OCI-LY7 (cell line): ENCODE data around the gene RNF130. TPM values are rescaled to one million over a fixed set of nuclear protein-coding genes. Genes with fewer than 3 reads are reported as not detected.

Experiments used
- BruUV-seq: library from RNA; stranded (reverse); fragments of 400-500 nt; replicated peaks from 2 replicates; lab custom pipeline; 2021; lab: Mats Ljungman, UMichigan
- CTCF ChIA-PET: fragments of 300-600 bp; sonication (Branson Sonifier 250); formaldehyde crosslinking; loops from one replicate; lab custom pipeline; 2022; ENCODE audit warnings: antibody characterized with exemption; ENCODE audit not compliant: unreplicated experiment; lab: Charles Lee
- POLR2A ChIA-PET: fragments of 300-600 bp; sonication (Branson Sonifier 250); formaldehyde crosslinking; loops from one replicate; lab custom pipeline; 2022; ENCODE audit warnings: antibody characterized with exemption; lab: Charles Lee
- DNase-seq: peaks from one replicate; pipeline ENCODE4 v3.0.0-alpha.2; 2015; ENCODE audit warnings: low spot score
- H2AFZ ChIP-seq: fragments of 200-600 bp; sonication (generic), shearing (Covaris generic); 2 replicates; pipeline ENCODE4 v1.6.1; 2014; ENCODE audit warnings: mild to moderate bottlenecking, antibody characterized with exemption, low read length, moderate library complexity
- H3K27ac ChIP-seq: fragments of 200-600 bp; sonication (generic); 2 replicates; pipeline ENCODE4 v1.5.1; 2014; ENCODE audit warnings: mixed run types, low read depth, mild to moderate bottlenecking, moderate library complexity, low read length, inconsistent platforms; ENCODE audit not compliant: poor library complexity, severe bottlenecking
- H3K36me3 ChIP-seq: fragments of 200-600 bp; sonication (generic); 2 replicates; pipeline ENCODE4 v1.6.1; 2014; ENCODE audit warnings: mild to moderate bottlenecking, antibody characterized with exemption, low read length, moderate library complexity, mixed read lengths; ENCODE audit not compliant: insufficient read depth
- H3K4me1 ChIP-seq: fragments of 200-600 bp; sonication (generic); 2 replicates; pipeline ENCODE4 v1.5.1; 2014; ENCODE audit warnings: mild to moderate bottlenecking, low read length; ENCODE audit not compliant: insufficient read depth, poor library complexity, severe bottlenecking
- H3K4me2 ChIP-seq: fragments of 200-600 bp; sonication (generic); 2 replicates; pipeline ENCODE4 v1.6.1; 2014; ENCODE audit warnings: mild to moderate bottlenecking, low read length
- H3K4me3 ChIP-seq: fragments of 200-600 bp; sonication (generic); 2 replicates; pipeline ENCODE4 v1.5.1; 2014; ENCODE audit warnings: mild to moderate bottlenecking, low read depth, low read length; ENCODE audit not compliant: poor library complexity, severe bottlenecking
- H3K79me2 ChIP-seq: fragments of 200-600 bp; sonication (generic); 2 replicates; pipeline ENCODE4 v1.6.1; 2016; ENCODE audit warnings: low read depth, mild to moderate bottlenecking, low read length, moderate library complexity, mixed read lengths; ENCODE audit not compliant: insufficient read depth
- H3K9me2 ChIP-seq: fragments of 200-600 bp; sonication (generic); 2 replicates; pipeline ENCODE4 v1.6.1; 2016; ENCODE audit warnings: mild to moderate bottlenecking, low read length, mixed read lengths; ENCODE audit not compliant: insufficient read depth
- H3K9me3 ChIP-seq: fragments of 200-600 bp; sonication (generic); 2 replicates; pipeline ENCODE4 v1.6.1; 2014; ENCODE audit warnings: mild to moderate bottlenecking, mixed run types, low read length, mixed read lengths
- H4K20me1 ChIP-seq: fragments of 200-600 bp; sonication (generic); 2 replicates; pipeline ENCODE4 v1.6.1; 2014; ENCODE audit warnings: mild to moderate bottlenecking, antibody characterized with exemption, low read length, moderate library complexity, mixed read lengths; ENCODE audit not compliant: insufficient read depth
- EZH2phosphoT487 ChIP-seq: fragments of 200-600 bp; sonication (generic); IDR thresholded peaks from 2 replicates; pipeline ENCODE4 v1.6.1; 2018; ENCODE audit warnings: low read depth, borderline replicate concordance, mild to moderate bottlenecking, mixed run types, antibody characterized with exemption, low read length, moderate library complexity, mixed read lengths
- intact Hi-C: fragments of 100-400 bp; cut with micrococcal nuclease; formaldehyde crosslinking; loops from one replicate; pipeline ENCODE4 v1.10.0; 2022; ENCODE audit not compliant: unreplicated experiment
- total RNA-seq, 2 experiments: library from RNA; depleted of rRNA in 1 of 2; stranded (reverse); fragments of >200 nt in 1 of 2; shearing (Covaris generic) in 1 of 2; gene quantifications; 2 replicates each; pipeline ENCODE4 v1.2.3, GENCODE V29; 2014 to 2022
- TF ChIP-seq, protein P1 (sequence below): fragments of 200-600 bp; sonication (generic); conservative IDR thresholded peaks from 2 replicates; pipeline ENCODE4 v1.5.1; 2014; ENCODE audit warnings: mild to moderate bottlenecking, antibody characterized with exemption, low read length, moderate library complexity, mixed read lengths

Gene RNF130
- total RNA-seq, 2 experiments from 2014 or later: 0.16 TPM; not detected in 1

DNA sequence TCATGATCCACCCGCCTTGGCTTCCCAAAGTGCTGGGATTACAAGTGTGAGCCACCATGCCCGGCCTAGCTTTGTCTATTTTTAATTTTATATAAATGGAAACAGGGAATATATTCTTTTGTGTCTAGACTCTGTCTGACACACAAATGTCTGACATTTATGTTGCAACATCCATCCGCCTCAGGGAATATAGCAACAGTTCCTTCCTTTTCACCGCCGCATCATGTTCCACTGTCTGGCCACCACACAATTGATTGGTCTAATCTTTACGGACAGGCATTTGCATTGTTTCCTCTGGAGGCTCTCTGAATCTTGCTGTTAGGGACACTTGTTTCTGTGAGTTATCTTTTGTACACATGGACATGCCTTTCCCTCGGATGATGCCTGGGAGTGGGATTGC lies 143.7 kb downstream of the RNF130 start:
- H3K9me3 ChIP-seq: peaks cover 5% of the 10 kb centered on the region; the same call in 1 of the 2 replicates
- no peak overlapping the region for H3K27ac ChIP-seq
- H3K4me3 ChIP-seq: no peak overlapping the region
- intact Hi-C loops: no loop called here
- no peak for DNase-seq
- H3K9me2 ChIP-seq: no peaks in the 10 kb centered on the region
- ChIA-PET CTCF (no interaction called here), POLR2A (no interaction called here)
- H3K79me2 ChIP-seq: no peaks in the 10 kb centered on the region
- no peak overlapping the region for H2AFZ ChIP-seq
- no peaks in the 10 kb centered on the region for H4K20me1 ChIP-seq
- H3K4me1 ChIP-seq: peaks cover 11% of the 10 kb centered on the region
- no TSS peak for BruUV-seq
- H3K4me2 ChIP-seq: no peak overlapping the region
- TF ChIP-seq, protein P1, sequence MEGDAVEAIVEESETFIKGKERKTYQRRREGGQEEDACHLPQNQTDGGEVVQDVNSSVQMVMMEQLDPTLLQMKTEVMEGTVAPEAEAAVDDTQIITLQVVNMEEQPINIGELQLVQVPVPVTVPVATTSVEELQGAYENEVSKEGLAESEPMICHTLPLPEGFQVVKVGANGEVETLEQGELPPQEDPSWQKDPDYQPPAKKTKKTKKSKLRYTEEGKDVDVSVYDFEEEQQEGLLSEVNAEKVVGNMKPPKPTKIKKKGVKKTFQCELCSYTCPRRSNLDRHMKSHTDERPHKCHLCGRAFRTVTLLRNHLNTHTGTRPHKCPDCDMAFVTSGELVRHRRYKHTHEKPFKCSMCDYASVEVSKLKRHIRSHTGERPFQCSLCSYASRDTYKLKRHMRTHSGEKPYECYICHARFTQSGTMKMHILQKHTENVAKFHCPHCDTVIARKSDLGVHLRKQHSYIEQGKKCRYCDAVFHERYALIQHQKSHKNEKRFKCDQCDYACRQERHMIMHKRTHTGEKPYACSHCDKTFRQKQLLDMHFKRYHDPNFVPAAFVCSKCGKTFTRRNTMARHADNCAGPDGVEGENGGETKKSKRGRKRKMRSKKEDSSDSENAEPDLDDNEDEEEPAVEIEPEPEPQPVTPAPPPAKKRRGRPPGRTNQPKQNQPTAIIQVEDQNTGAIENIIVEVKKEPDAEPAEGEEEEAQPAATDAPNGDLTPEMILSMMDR: no peak
- TF ChIP-seq EZH2phosphoT487: no peak
- H3K36me3 ChIP-seq: no peaks in the 10 kb centered on the region

DNA sequence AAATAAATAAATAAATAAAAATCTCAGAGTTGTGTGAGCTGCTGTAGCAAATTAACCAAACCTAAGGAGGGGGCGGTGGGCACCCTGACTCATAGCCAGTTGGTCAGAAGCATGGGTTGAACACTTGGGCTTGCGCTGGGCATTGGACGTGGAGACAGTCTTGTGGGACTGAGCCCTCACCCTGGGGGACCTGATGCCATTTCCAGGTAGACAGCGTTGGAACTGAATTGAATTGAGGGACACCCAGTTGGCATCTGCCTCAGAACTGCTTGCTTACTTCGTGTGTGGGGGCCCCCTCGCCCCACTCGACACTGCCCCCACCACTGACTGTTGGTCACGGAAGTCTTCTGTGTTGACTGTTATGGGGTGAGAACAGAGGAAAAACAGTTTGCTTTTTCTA lies 144.9 kb downstream of the RNF130 start:
- H2AFZ ChIP-seq: no peak overlapping the region
- no peaks in the 10 kb centered on the region for H3K9me2 ChIP-seq
- intact Hi-C loops: no loop called here
- H3K4me2 ChIP-seq: no peak overlapping the region
- H3K4me3 ChIP-seq: no peak overlapping the region
- DNase-seq: no peak
- ChIA-PET POLR2A (no interaction called here), CTCF (no interaction called here)
- TF ChIP-seq, protein P1: no peak
- TF ChIP-seq EZH2phosphoT487: no peak
- H3K36me3 ChIP-seq: no peaks in the 10 kb centered on the region
- no peak overlapping the region for H3K27ac ChIP-seq
- H3K9me3 ChIP-seq: peaks cover 8% of the 10 kb centered on the region; the same call in 1 of the 2 replicates
- BruUV-seq: no TSS peak
- H4K20me1 ChIP-seq: no peaks in the 10 kb centered on the region
- no peaks in the 10 kb centered on the region for H3K79me2 ChIP-seq
- H3K4me1 ChIP-seq: peaks cover 13% of the 10 kb centered on the region

DNA sequence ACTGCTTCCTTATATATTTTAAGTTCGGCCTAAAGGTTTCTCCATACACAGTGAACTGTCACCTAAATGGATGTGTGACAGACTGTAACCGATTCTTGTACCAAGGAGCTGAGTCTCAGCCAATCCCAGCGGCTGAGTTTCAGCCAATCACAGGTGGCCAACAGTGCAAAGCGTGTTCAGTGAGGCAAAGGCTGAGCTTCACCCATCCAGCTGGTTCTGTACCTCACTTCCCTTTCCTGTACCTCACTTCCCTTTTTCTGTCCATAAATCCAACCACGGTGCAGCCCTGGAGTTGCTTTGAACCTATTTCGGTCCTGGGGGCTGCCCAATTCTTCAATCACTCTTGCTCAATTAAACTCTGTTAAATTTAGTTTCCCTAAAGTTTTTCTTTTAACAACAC lies 148.1 kb downstream of the RNF130 start:
- peaks cover 13% of the 10 kb centered on the region for H3K4me1 ChIP-seq
- H3K9me2 ChIP-seq: no peaks in the 10 kb centered on the region
- no peaks in the 10 kb centered on the region for H4K20me1 ChIP-seq
- peak overlapping the region; percentile 11 for H3K4me3 ChIP-seq
- peaks cover 8% of the 10 kb centered on the region; the same call in 1 of the 2 replicates for H3K9me3 ChIP-seq
- peak overlapping the region; percentile 49 for H3K4me2 ChIP-seq
- peak overlapping the region; percentile 80; the same call in 1 of the 2 replicates for H2AFZ ChIP-seq
- H3K27ac ChIP-seq: peak overlapping the region; percentile 37
- H3K79me2 ChIP-seq: no peaks in the 10 kb centered on the region
- intact Hi-C loops: no loop called here
- DNase-seq: peak; percentile 77
- TF ChIP-seq, protein P1: no peak
- TF ChIP-seq EZH2phosphoT487: no peak
- CTCF ChIA-PET: no interaction called here
- POLR2A ChIA-PET: interaction anchor here (0.6 to 1.3 kb wide), 4 partner anchors 9 to 1778 kb away, joined by 3 to 4 read pairs (median 4); no protein-coding TSS in a partner anchor
- H3K36me3 ChIP-seq: no peaks in the 10 kb centered on the region
- BruUV-seq: no TSS peak
